ENCODE results near the gene HSBP1L1. TPM values are rescaled to one million over a fixed set of nuclear protein-coding genes. Genes with fewer than 3 reads are reported as not detected.
A peak's percentile ranks its signal among the peaks of the same experiment; 100 is the strongest.

The HSBP1L1 gene
- total RNA-seq, 4 donors from 2014 or later, result 25.0 to 45.7 (median 41.5) TPM

GRCh38 chr18:79952996-79953559 is 11.4 kb upstream of the HSBP1L1 start:
- 94% methylated on average over 17 of the region's 24 CpGs for WGBS
- no peak overlapping the region for H3K27ac ChIP-seq
- no peaks in the 10 kb centered on the region for H3K9me3 ChIP-seq
- H3K36me3 ChIP-seq, result no peaks in the 10 kb centered on the region
- peaks cover 43% of the 10 kb centered on the region for H3K4me1 ChIP-seq
- H3K27me3 ChIP-seq, result no peaks in the 10 kb centered on the region
- peak; percentile 62 to 68 for DNase-seq (ENCODE audit: low spot score in 2 of 2)
- no peak for TF ChIP-seq POLR2A (IDR thresholded peaks at IDR 0.05)
- no peak for TF ChIP-seq POLR2AphosphoS5 (IDR thresholded peaks at IDR 0.05)
- TF ChIP-seq EP300 (IDR thresholded peaks at IDR 0.05), result no peak
- no peak for TF ChIP-seq CTCF (IDR thresholded peaks at IDR 0.05)
- H3K4me3 ChIP-seq, result no peak overlapping the region

DNA sequence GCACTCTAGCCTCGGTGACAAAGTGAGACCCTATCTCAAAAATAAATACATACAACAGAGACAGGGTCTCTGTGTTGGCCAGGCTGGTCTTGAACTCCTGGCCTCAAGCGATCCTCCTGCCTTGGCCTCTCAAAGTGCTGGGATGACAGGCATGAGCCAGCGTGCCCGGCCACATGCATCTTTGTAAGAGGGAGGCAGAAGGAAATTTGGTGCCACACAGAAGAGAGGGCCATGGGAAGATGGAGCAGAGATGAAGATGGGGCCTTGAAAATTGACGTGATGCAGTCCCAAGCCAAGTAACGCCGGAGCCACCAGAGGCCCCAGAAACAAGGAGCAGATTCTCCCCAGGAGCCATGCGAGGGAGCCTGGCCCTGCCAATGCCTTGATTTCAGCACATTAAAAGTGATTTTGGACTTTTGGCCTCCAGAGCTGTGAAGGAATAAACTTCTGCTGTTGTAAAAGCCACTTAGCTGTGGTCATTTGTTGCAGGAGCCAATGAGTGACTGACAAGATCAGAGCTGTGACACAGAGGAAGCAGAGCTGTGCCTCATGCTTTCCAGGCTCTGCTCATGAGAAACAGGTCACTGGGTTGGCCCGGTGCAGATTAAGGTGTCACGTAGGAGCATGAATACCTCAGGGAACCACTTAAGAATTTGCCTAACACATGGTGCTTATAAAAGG is 10.3 kb upstream of the HSBP1L1 start:
- Histone ChIP-seq H3K36me3 (no peaks in the 10 kb centered on the region), H3K27me3 (no peaks in the 10 kb centered on the region), H3K9me3 (no peaks in the 10 kb centered on the region), H3K4me3 (no peak overlapping the region), H3K4me1 (peaks cover 33% of the 10 kb centered on the region), H3K27ac (peak overlapping the region; percentile 56)
- TF ChIP-seq POLR2AphosphoS5 (IDR thresholded peaks at IDR 0.05), result no peak
- no peak for TF ChIP-seq POLR2A (IDR thresholded peaks at IDR 0.05)
- no peak for TF ChIP-seq EP300 (IDR thresholded peaks at IDR 0.05)
- no peak for TF ChIP-seq CTCF (IDR thresholded peaks at IDR 0.05)
- WGBS, result 68% methylated on average over 7 of the region's 10 CpGs
- DNase-seq (ENCODE audit: low spot score in 2 of 2), result peak in 1 of 2 donors; percentile 63

- H3K27ac ChIP-seq, result peak overlapping the region; percentile 56
- H3K36me3 ChIP-seq, result no peaks in the 10 kb centered on the region
- WGBS, result 82% methylated on average over 5 of the region's 5 CpGs
- H3K4me3 ChIP-seq, result no peak overlapping the region
- no peaks in the 10 kb centered on the region for H3K27me3 ChIP-seq
- peaks cover 29% of the 10 kb centered on the region for H3K4me1 ChIP-seq
- TF ChIP-seq POLR2A (IDR thresholded peaks at IDR 0.05), result no peak
- TF ChIP-seq CTCF (IDR thresholded peaks at IDR 0.05), result no peak
- peak in 1 of 2 donors; percentile 47 for DNase-seq (ENCODE audit: low spot score in 2 of 2)
- H3K9me3 ChIP-seq, result no peaks in the 10 kb centered on the region
These were observed 9.7 kb upstream of the HSBP1L1 start for GRCh38 chr18:79954791-79955190.

GRCh38 chr18:79955302-79956075 is 9.0 kb upstream of the HSBP1L1 start:
- TF ChIP-seq POLR2A (IDR thresholded peaks at IDR 0.05) (no peak), EP300 (IDR thresholded peaks at IDR 0.05) (no peak)
- H3K27me3 ChIP-seq, result no peaks in the 10 kb centered on the region
- H3K4me1 ChIP-seq, result peaks cover 27% of the 10 kb centered on the region
- H3K4me3 ChIP-seq, result no peak overlapping the region
- no peaks in the 10 kb centered on the region for H3K36me3 ChIP-seq
- H3K27ac ChIP-seq, result peak overlapping the region; percentile 56
- WGBS, result 87% methylated on average over 12 of the region's 12 CpGs
- peak in 1 of 2 donors; percentile 54 for DNase-seq (ENCODE audit: low spot score in 2 of 2)
- H3K9me3 ChIP-seq, result no peaks in the 10 kb centered on the region

- Histone ChIP-seq H3K9me3 (no peaks in the 10 kb centered on the region), H3K27ac (no peak overlapping the region), H3K36me3 (no peaks in the 10 kb centered on the region), H3K4me1 (peaks cover 32% of the 10 kb centered on the region), H3K27me3 (no peaks in the 10 kb centered on the region), H3K4me3 (no peak overlapping the region)
- TF ChIP-seq POLR2A (IDR thresholded peaks at IDR 0.05) (no peak), CTCF (IDR thresholded peaks at IDR 0.05) (no peak), POLR2AphosphoS5 (IDR thresholded peaks at IDR 0.05) (no peak), EP300 (IDR thresholded peaks at IDR 0.05) (no peak)
- DNase-seq (ENCODE audit: low spot score in 2 of 2), result peak in 1 of 2 donors; percentile 49
- WGBS, result 70% methylated on average over 2 of the region's 2 CpGs
These were observed 8.2 kb upstream of the HSBP1L1 start for GRCh38 chr18:79956276-79956675.
